HCT116 (cell line): ENCODE data around the gene MRPS18A. TPM values are rescaled to one million over a fixed set of nuclear protein-coding genes. Genes with fewer than 3 reads are reported as not detected.

Experiments used
- ATAC-seq: fragments of 200-7000 bp; cut with Tn5 transposase; 2 replicates; pipeline ENCODE4 v1.9.1; 2020; ENCODE audit warnings: mild to moderate bottlenecking, moderate library complexity
- BruUV-seq: library from RNA; stranded (reverse); fragments of 400-500 nt; replicated peaks from 2 replicates; lab custom pipeline; 2021; lab: Mats Ljungman, UMichigan
- CTCF ChIA-PET: fragments of 300-600 bp; sonication (Branson Sonifier 250); formaldehyde crosslinking; loops from one replicate; lab custom pipeline; 2021; ENCODE audit warnings: antibody characterized with exemption; lab: Charles Lee
- POLR2A ChIA-PET: fragments of 300-600, 350-600 bp; sonication (Branson Sonifier 250); formaldehyde crosslinking; loops from one replicate; lab custom pipeline; 2021; ENCODE audit warnings: antibody characterized with exemption; lab: Charles Lee
- RAD21 ChIA-PET, 2 experiments: fragments of 300-600 bp; sonication (Branson Sonifier 250); formaldehyde crosslinking; loops; one replicate each; lab custom pipeline; 2023; ENCODE audit warnings: low total read pairs in 2 of 2; ENCODE audit not compliant: uncharacterized antibody in 2 of 2, unreplicated experiment in 2 of 2, low non-redundant PET in 1 of 2; lab: Charles Lee
- DNase-seq: peaks from one replicate; pipeline ENCODE4 v3.0.0-alpha.2; 2010; ENCODE audit warnings: low read depth, low spot score
- H2AFZ ChIP-seq: fragments of 200-600 bp; shearing (Covaris generic), sonication (generic); 2 replicates; pipeline ENCODE4 v1.6.1; 2017; ENCODE audit warnings: low read depth, mixed run types, mixed read lengths, antibody characterized with exemption, low read length; ENCODE audit not compliant: poor library complexity, severe bottlenecking
- H3K27ac ChIP-seq: 2 replicates; pipeline ENCODE4 v1.5.1; 2012; ENCODE audit warnings: low read depth, low read length
- H3K27me3 ChIP-seq: fragments of 200-600 bp; sonication (generic); 2 replicates; pipeline ENCODE4 v1.6.1; 2016; ENCODE audit warnings: mixed run types, low read length, mixed read lengths; ENCODE audit not compliant: insufficient read depth
- H3K36me3 ChIP-seq, 2 experiments: fragments of 200-500 bp in 1 of 2; fragments of 200-600 bp in 1 of 2; sonication (Bioruptor generic) in 1 of 2; sonication (generic) in 1 of 2; 2 replicates each; pipeline versions ENCODE4 v1.5.1 to v1.6.1; 2014 to 2016; ENCODE audit warnings: low read length in 2 of 2, inconsistent platforms in 1 of 2, mixed read lengths in 1 of 2, mixed run types in 1 of 2; ENCODE audit not compliant: insufficient read depth in 2 of 2, control insufficient read depth in 1 of 2
- H3K4me1 ChIP-seq, 2 experiments: fragments of 200-600 bp in 1 of 2; sonication (generic) in 1 of 2; 2 replicates each; pipeline versions ENCODE4 v1.5.1 to v1.6.1; 2012 to 2017; ENCODE audit warnings: low read length in 2 of 2, inconsistent platforms in 1 of 2, mild to moderate bottlenecking in 1 of 2, mixed read lengths in 1 of 2, mixed run types in 1 of 2, moderate library complexity in 1 of 2; ENCODE audit not compliant: insufficient read depth in 2 of 2, control insufficient read depth in 1 of 2
- H3K4me2 ChIP-seq: fragments of 200-600 bp; sonication (generic); 2 replicates; pipeline ENCODE4 v1.6.1; 2017; ENCODE audit warnings: mixed run types, low read length, mixed read lengths
- H3K4me3 ChIP-seq, 2 experiments: fragments of 200-600 bp in 1 of 2; sonication (generic) in 1 of 2; replicated peaks in 1 of 2; 2 replicates each; pipeline ENCODE4 v1.5.1; 2011 to 2016; ENCODE audit warnings: low read length in 2 of 2, control low read depth in 1 of 2, low read depth in 1 of 2, mild to moderate bottlenecking in 1 of 2, mixed read lengths in 1 of 2, mixed run types in 1 of 2
- H3K79me2 ChIP-seq: fragments of 200-600 bp; sonication (generic); 2 replicates; pipeline ENCODE4 v1.6.1; 2017; ENCODE audit warnings: mild to moderate bottlenecking, mixed run types, low read length, moderate library complexity, mixed read lengths; ENCODE audit not compliant: insufficient read depth
- H3K9ac ChIP-seq: fragments of 200-600 bp; sonication (generic); 2 replicates; pipeline ENCODE4 v1.6.1; 2016; ENCODE audit warnings: low read length, mixed read lengths
- H3K9me2 ChIP-seq: fragments of 200-600 bp; sonication (generic), shearing (Covaris generic); 2 replicates; pipeline ENCODE4 v1.6.1; 2017; ENCODE audit warnings: mixed run types, mild to moderate bottlenecking, moderate library complexity; ENCODE audit not compliant: insufficient read depth
- H3K9me3 ChIP-seq, 2 experiments: fragments of 200-500 bp in 1 of 2; fragments of 200-600 bp in 1 of 2; sonication (Bioruptor generic) in 1 of 2; sonication (generic) in 1 of 2; 2 replicates each; pipeline ENCODE4 v1.6.1; 2014 to 2017; ENCODE audit warnings: low read length in 2 of 2, mixed read lengths in 2 of 2, inconsistent platforms in 1 of 2, low read depth in 1 of 2, mild to moderate bottlenecking in 1 of 2, mixed run types in 1 of 2, moderate library complexity in 1 of 2; ENCODE audit not compliant: control insufficient read depth in 1 of 2, insufficient read depth in 1 of 2
- H4K20me1 ChIP-seq: fragments of 200-600 bp; sonication (generic), shearing (Covaris generic); 2 replicates; pipeline ENCODE4 v1.6.1; 2017; ENCODE audit warnings: mixed run types, mild to moderate bottlenecking, moderate library complexity; ENCODE audit not compliant: insufficient read depth
- CBX3 ChIP-seq: IDR thresholded peaks from 2 replicates; pipeline ENCODE4 v1.6.1; 2012; ENCODE audit warnings: low read depth
- CEBPB ChIP-seq: IDR thresholded peaks from 2 replicates; pipeline ENCODE4 v1.6.1; 2012; ENCODE audit warnings: low read depth
- EGR1 ChIP-seq: IDR thresholded peaks from 2 replicates; pipeline ENCODE4 v1.6.1; 2012; ENCODE audit warnings: low read depth
- ELF1 ChIP-seq: IDR thresholded peaks from 2 replicates; pipeline ENCODE4 v1.6.1; 2012; ENCODE audit warnings: low read depth, borderline replicate concordance
- EZH2 ChIP-seq: fragments of 200-600 bp; sonication (generic); IDR thresholded peaks from 2 replicates; pipeline ENCODE4 v1.6.1; 2017; ENCODE audit warnings: antibody characterized with exemption, mixed run types
- EZH2phosphoT487 ChIP-seq: fragments of 200-600 bp; IDR thresholded peaks from 2 replicates; pipeline ENCODE4 v1.6.1; 2018; ENCODE audit warnings: antibody characterized with exemption, borderline replicate concordance
- JUND ChIP-seq: IDR thresholded peaks from 2 replicates; pipeline ENCODE4 v1.6.1; 2012
- POLR2A ChIP-seq: IDR thresholded peaks from 2 replicates; pipeline ENCODE4 v1.7.0; 2011; ENCODE audit warnings: borderline replicate concordance; ENCODE audit not compliant: insufficient read depth, insufficient read length; ENCODE audit errors: extremely low read depth
- SIN3A ChIP-seq: IDR thresholded peaks from 2 replicates; pipeline ENCODE4 v1.6.1; 2012; ENCODE audit warnings: low read depth
- SRF ChIP-seq: IDR thresholded peaks from 2 replicates; pipeline ENCODE4 v1.6.1; 2012; ENCODE audit warnings: low read depth
- TCF7L2 ChIP-seq: IDR thresholded peaks from 2 replicates; pipeline ENCODE4 v1.7.0; 2011; ENCODE audit warnings: borderline replicate concordance, inconsistent platforms; ENCODE audit not compliant: insufficient read depth, insufficient read length; ENCODE audit errors: extremely low read depth
- YY1 ChIP-seq: IDR thresholded peaks from 2 replicates; pipeline ENCODE4 v1.6.1; 2011; ENCODE audit warnings: low read length, low read depth, moderate library complexity, mild to moderate bottlenecking; ENCODE audit not compliant: insufficient replicate concordance; ENCODE audit errors: extremely low read depth
- ZFX ChIP-seq: fragments of 450-650 bp; IDR thresholded peaks from 2 replicates; pipeline ENCODE4 v1.6.1; 2017
- ZNF274 ChIP-seq: fragments of 200-500 bp; sonication (Bioruptor generic); IDR thresholded peaks from 2 replicates; pipeline ENCODE4 v1.6.1; 2014; ENCODE audit warnings: mild to moderate bottlenecking, low read depth, low read length, inconsistent platforms
- intact Hi-C: fragments of 100-400 bp; cut with micrococcal nuclease; formaldehyde crosslinking; loops from 2 replicates; pipeline ENCODE4 v1.10.0; 2022
- total RNA-seq: library from RNA; stranded (reverse); gene quantifications from one replicate; pipeline ENCODE4 v1.2.1, GENCODE V29; 2021; ENCODE audit not compliant: unreplicated experiment
- TF ChIP-seq, protein P1 (sequence below): IDR thresholded peaks from 2 replicates; pipeline ENCODE4 v1.6.1; 2012
- TF ChIP-seq, protein P2 (sequence below): IDR thresholded peaks from 2 replicates; pipeline ENCODE4 v1.6.1; 2012; ENCODE audit warnings: low read depth
- TF ChIP-seq, protein P3 (sequence below), 3 experiments: fragments of 200-600 bp in 1 of 3; sonication (generic) in 1 of 3; IDR thresholded peaks in 2 of 3; conservative IDR thresholded peaks in 1 of 3; 2 replicates each; pipeline ENCODE4 v1.5.1; 2012 to 2017; ENCODE audit warnings: low read depth in 2 of 3, low read length in 2 of 3, antibody characterized with exemption in 1 of 3, borderline replicate concordance in 1 of 3, control low read depth in 1 of 3, mild to moderate bottlenecking in 1 of 3, mixed read lengths in 1 of 3, mixed run types in 1 of 3, moderate library complexity in 1 of 3; ENCODE audit not compliant: insufficient read depth in 1 of 3
- TF ChIP-seq, protein P4 (sequence below): IDR thresholded peaks from 2 replicates; pipeline ENCODE4 v1.6.1; 2012
- TF ChIP-seq, protein P5 (sequence below): IDR thresholded peaks from 2 replicates; pipeline ENCODE4 v1.6.1; 2011; ENCODE audit warnings: mild to moderate bottlenecking, low read length, moderate library complexity; ENCODE audit not compliant: insufficient replicate concordance; ENCODE audit errors: extremely low read depth

Gene MRPS18A
- total RNA-seq, 1 experiment from 2014 or later = 63.0 TPM

DNA sequence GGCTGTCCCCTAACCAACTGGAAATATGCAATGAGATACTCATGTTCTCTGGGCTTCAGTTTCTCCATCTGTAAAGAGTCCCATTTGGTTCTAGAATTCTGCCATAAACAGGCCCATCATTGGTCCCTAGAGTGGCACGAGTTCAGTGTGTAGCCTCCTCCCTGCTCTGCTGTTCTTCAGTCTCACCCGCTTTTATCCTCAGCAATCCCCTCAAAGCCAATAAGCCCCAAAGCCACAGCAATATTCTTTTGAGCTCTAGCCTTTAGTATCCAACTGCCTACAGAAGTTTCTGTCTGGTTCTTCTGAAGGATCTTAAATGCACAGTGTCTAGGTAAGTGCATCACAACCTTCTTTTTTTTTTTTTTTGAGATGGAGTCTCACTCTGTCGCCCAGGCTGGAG is 9.8 kb upstream of the MRPS18A start (continued):
- no peak for TF ChIP-seq YY1
- TF ChIP-seq JUND = no peak

DNA sequence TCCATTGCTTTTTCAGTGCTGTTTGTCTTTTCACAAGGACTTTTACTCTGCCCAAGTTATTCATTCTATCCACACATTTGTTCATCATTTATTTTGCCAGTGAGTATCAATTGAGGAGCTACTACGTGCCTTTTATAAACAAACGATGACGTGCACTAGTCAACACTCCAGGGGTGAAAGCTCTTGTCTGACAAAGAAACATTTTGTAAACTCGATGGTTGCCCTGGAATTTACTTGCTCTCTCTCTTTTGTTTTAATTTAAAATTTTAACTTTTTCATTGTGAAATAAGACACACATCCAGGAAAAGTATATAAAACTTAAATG is 8.3 kb upstream of the MRPS18A start:
- H3K9ac ChIP-seq = no peak overlapping the region
- no peak overlapping the region for H3K4me2 ChIP-seq
- no peak overlapping the region for H2AFZ ChIP-seq
- H3K36me3 ChIP-seq = no peaks in the 10 kb centered on the region
- no peak for DNase-seq
- H3K27ac ChIP-seq = no peak overlapping the region
- no peak overlapping the region for H3K4me3 ChIP-seq
- intact Hi-C loops = no loop called here
- no peaks in the 10 kb centered on the region for H4K20me1 ChIP-seq
- no TSS peak for BruUV-seq
- peaks cover 15 to 23% of the 10 kb centered on the region in 2 experiments for H3K4me1 ChIP-seq
- no peak for TF ChIP-seq CBX3
- TF ChIP-seq EGR1 = no peak
- TF ChIP-seq, protein P1, sequence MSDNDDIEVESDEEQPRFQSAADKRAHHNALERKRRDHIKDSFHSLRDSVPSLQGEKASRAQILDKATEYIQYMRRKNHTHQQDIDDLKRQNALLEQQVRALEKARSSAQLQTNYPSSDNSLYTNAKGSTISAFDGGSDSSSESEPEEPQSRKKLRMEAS = no peak
- no peak for TF ChIP-seq EZH2
- no peak for TF ChIP-seq ELF1
- TF ChIP-seq, protein P2, sequence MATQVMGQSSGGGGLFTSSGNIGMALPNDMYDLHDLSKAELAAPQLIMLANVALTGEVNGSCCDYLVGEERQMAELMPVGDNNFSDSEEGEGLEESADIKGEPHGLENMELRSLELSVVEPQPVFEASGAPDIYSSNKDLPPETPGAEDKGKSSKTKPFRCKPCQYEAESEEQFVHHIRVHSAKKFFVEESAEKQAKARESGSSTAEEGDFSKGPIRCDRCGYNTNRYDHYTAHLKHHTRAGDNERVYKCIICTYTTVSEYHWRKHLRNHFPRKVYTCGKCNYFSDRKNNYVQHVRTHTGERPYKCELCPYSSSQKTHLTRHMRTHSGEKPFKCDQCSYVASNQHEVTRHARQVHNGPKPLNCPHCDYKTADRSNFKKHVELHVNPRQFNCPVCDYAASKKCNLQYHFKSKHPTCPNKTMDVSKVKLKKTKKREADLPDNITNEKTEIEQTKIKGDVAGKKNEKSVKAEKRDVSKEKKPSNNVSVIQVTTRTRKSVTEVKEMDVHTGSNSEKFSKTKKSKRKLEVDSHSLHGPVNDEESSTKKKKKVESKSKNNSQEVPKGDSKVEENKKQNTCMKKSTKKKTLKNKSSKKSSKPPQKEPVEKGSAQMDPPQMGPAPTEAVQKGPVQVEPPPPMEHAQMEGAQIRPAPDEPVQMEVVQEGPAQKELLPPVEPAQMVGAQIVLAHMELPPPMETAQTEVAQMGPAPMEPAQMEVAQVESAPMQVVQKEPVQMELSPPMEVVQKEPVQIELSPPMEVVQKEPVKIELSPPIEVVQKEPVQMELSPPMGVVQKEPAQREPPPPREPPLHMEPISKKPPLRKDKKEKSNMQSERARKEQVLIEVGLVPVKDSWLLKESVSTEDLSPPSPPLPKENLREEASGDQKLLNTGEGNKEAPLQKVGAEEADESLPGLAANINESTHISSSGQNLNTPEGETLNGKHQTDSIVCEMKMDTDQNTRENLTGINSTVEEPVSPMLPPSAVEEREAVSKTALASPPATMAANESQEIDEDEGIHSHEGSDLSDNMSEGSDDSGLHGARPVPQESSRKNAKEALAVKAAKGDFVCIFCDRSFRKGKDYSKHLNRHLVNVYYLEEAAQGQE = no peak
- no peak for TF ChIP-seq ZNF274
- no peak for TF ChIP-seq YY1
- TF ChIP-seq, protein P3, sequence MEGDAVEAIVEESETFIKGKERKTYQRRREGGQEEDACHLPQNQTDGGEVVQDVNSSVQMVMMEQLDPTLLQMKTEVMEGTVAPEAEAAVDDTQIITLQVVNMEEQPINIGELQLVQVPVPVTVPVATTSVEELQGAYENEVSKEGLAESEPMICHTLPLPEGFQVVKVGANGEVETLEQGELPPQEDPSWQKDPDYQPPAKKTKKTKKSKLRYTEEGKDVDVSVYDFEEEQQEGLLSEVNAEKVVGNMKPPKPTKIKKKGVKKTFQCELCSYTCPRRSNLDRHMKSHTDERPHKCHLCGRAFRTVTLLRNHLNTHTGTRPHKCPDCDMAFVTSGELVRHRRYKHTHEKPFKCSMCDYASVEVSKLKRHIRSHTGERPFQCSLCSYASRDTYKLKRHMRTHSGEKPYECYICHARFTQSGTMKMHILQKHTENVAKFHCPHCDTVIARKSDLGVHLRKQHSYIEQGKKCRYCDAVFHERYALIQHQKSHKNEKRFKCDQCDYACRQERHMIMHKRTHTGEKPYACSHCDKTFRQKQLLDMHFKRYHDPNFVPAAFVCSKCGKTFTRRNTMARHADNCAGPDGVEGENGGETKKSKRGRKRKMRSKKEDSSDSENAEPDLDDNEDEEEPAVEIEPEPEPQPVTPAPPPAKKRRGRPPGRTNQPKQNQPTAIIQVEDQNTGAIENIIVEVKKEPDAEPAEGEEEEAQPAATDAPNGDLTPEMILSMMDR (IDR thresholded peaks at IDR 0.05 in 2 of 3, conservative IDR thresholded peaks at IDR 0.05 in 1 of 3; ENCODE audit: borderline replicate concordance in 1 of 3, insufficient read depth in 1 of 3, low read depth in 2 of 3, low read length in 2 of 3) = no peak
- TF ChIP-seq POLR2A = no peak
- TF ChIP-seq SRF = no peak
- no peak for TF ChIP-seq SIN3A
- TF ChIP-seq, protein P4, sequence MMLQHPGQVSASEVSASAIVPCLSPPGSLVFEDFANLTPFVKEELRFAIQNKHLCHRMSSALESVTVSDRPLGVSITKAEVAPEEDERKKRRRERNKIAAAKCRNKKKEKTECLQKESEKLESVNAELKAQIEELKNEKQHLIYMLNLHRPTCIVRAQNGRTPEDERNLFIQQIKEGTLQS = no peak
- no peak for TF ChIP-seq CEBPB
- no peak for TF ChIP-seq ZFX
- no peak for TF ChIP-seq EZH2phosphoT487
- TF ChIP-seq TCF7L2 = no peak
- TF ChIP-seq, protein P5, sequence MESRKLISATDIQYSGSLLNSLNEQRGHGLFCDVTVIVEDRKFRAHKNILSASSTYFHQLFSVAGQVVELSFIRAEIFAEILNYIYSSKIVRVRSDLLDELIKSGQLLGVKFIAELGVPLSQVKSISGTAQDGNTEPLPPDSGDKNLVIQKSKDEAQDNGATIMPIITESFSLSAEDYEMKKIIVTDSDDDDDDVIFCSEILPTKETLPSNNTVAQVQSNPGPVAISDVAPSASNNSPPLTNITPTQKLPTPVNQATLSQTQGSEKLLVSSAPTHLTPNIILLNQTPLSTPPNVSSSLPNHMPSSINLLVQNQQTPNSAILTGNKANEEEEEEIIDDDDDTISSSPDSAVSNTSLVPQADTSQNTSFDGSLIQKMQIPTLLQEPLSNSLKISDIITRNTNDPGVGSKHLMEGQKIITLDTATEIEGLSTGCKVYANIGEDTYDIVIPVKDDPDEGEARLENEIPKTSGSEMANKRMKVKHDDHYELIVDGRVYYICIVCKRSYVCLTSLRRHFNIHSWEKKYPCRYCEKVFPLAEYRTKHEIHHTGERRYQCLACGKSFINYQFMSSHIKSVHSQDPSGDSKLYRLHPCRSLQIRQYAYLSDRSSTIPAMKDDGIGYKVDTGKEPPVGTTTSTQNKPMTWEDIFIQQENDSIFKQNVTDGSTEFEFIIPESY = no peak
- TF ChIP-seq, all 23 proteins: peak for 0
- H3K27me3 ChIP-seq = no peaks in the 10 kb centered on the region
- H3K9me3 ChIP-seq = no peaks in the 10 kb centered on the region
- no peak for ATAC-seq
- CTCF ChIA-PET = no interaction called here
- RAD21 ChIA-PET = no interaction called here
- no peaks in the 10 kb centered on the region for H3K9me2 ChIP-seq
- POLR2A ChIA-PET = no interaction called here
- H3K79me2 ChIP-seq = no peaks in the 10 kb centered on the region
